Osteocyte (in vitro differentiated cells): Measurements from ENCODE around the gene REL. TPM values are rescaled to one million over a fixed set of nuclear protein-coding genes. Genes with fewer than 3 reads are reported as not detected.
"Not testable (repeated sequence)": the region's sequence is repeated elsewhere in the genome, so short reads cannot be mapped to it uniquely, and the experiment has no call there.

ENCODE experiments used
- DNase-seq: peaks from one replicate; pipeline ENCODE4 v3.0.0; 2021; ENCODE audit warnings: mixed read lengths; ENCODE audit not compliant: unreplicated experiment; ENCODE audit errors: extremely low spot score
- H3K27ac Mint-ChIP-seq: one replicate; pipeline ENCODE4 v1.8.0; 2021; ENCODE audit warnings: mild to moderate bottlenecking, mixed read lengths; ENCODE audit not compliant: unreplicated experiment
- H3K27me3 Mint-ChIP-seq: one replicate; pipeline ENCODE4 v1.8.0; 2021; ENCODE audit warnings: mixed read lengths; ENCODE audit not compliant: unreplicated experiment
- H3K36me3 Mint-ChIP-seq: one replicate; pipeline ENCODE4 v1.8.0; 2021; ENCODE audit warnings: mixed read lengths; ENCODE audit not compliant: unreplicated experiment
- H3K4me1 Mint-ChIP-seq: one replicate; pipeline ENCODE4 v1.8.0; 2021; ENCODE audit warnings: mixed read lengths; ENCODE audit not compliant: unreplicated experiment
- H3K4me3 Mint-ChIP-seq: one replicate; pipeline ENCODE4 v1.8.0; 2021; ENCODE audit warnings: mild to moderate bottlenecking, moderate library complexity, mixed read lengths; ENCODE audit not compliant: unreplicated experiment
- H3K9me3 Mint-ChIP-seq: one replicate; pipeline ENCODE4 v1.8.0; 2021; ENCODE audit warnings: mixed read lengths; ENCODE audit not compliant: unreplicated experiment
- total RNA-seq: library from RNA; stranded (reverse); gene quantifications from 2 replicates; pipeline ENCODE4 v1.2.1, GENCODE V29; 2021
- TF ChIP-seq, protein P1 (sequence below): fragments of 200-600 bp; sonication (generic); IDR thresholded peaks from 2 replicates; pipeline ENCODE4 v1.5.0; 2021; ENCODE audit warnings: antibody characterized with exemption, mild to moderate bottlenecking, moderate library complexity

Gene REL
- total RNA-seq, 1 donor from 2014 or later: 7.1 TPM

DNA sequence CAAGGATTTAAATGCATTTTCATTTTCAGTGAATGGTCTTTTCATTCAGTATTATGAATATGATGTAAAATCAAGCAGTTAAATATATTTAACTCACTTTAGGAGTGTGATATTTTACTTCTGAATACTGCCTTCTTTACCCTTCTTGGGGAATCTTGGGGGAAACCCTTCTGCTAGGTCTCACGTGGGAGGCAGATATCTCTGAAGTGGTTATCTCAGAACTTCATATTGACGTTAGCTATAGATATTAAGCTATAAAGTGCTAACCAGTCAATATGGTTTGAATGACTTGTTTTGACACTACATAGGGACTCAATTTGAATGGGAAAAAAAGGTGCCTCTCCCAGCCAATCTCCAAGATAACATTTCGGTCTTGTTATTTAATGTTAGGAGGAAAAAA is 9.8 kb downstream of the REL start:
- TF ChIP-seq, protein P1, sequence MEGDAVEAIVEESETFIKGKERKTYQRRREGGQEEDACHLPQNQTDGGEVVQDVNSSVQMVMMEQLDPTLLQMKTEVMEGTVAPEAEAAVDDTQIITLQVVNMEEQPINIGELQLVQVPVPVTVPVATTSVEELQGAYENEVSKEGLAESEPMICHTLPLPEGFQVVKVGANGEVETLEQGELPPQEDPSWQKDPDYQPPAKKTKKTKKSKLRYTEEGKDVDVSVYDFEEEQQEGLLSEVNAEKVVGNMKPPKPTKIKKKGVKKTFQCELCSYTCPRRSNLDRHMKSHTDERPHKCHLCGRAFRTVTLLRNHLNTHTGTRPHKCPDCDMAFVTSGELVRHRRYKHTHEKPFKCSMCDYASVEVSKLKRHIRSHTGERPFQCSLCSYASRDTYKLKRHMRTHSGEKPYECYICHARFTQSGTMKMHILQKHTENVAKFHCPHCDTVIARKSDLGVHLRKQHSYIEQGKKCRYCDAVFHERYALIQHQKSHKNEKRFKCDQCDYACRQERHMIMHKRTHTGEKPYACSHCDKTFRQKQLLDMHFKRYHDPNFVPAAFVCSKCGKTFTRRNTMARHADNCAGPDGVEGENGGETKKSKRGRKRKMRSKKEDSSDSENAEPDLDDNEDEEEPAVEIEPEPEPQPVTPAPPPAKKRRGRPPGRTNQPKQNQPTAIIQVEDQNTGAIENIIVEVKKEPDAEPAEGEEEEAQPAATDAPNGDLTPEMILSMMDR: no peak
- H3K27me3 Mint-ChIP-seq: no peaks in the 10 kb centered on the region
- H3K4me1 Mint-ChIP-seq: no peaks in the 10 kb centered on the region
- no peak for DNase-seq
- H3K4me3 Mint-ChIP-seq: no peak overlapping the region
- no peaks in the 10 kb centered on the region for H3K9me3 Mint-ChIP-seq
- no peak overlapping the region for H3K27ac Mint-ChIP-seq
- peaks cover 23% of the 10 kb centered on the region for H3K36me3 Mint-ChIP-seq

DNA sequence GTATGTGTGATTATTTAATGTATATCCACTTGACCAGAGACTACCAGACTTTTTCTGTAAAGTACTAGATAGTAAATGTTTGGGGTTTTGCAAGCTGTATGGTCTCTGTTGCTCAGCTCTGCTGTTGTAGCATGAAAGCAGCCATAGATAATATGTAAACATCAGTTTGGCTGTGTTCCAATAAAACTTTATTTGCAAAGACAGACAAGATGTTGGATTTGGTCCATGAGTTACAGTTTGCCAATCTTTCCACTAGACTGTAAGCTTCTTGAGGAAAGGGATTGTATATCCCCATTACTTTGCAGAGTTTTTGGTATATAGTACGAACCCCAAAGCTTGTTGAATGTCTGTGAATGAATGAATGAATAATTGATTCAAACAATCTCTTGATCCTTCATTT is 17.2 kb downstream of the REL start:
- Mint-ChIP-seq H3K36me3 (peaks cover 33% of the 10 kb centered on the region), H3K27ac (no peak overlapping the region), H3K9me3 (no peaks in the 10 kb centered on the region), H3K27me3 (no peaks in the 10 kb centered on the region), H3K4me1 (peaks cover 1% of the 10 kb centered on the region), H3K4me3 (no peak overlapping the region)
- DNase-seq: no peak
- TF ChIP-seq, protein P1: no peak

DNA sequence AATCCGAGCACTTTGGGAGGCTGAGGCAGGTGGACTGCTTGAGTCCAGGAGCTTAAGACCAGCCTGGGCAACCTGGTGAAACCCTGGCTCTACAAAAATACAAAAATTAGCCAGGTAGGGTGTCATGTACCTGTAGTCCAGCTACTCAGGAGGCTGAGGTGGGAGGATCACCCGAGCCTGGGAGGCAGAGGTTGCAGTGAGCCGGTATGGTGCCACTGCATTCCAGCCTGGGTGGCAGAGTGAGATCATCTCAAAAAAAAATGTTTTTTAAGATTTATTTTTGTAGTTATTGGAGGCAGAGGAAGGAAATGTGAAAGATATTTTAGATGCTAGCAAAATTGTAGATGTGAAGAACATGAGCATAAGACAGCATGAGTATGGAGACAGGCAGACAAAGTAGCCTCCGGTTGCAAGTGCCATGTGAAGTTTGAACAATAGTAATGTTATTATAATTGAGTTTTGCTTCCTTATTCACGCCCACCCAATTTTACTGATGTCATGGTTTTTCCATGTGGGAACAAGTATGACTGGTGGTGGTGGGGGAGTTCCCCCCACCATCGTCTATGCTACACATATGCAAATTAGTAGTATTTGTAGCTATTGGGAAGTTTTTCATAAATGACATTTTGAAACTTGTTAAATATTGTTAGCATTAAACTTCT is 18.0 kb downstream of the REL start:
- TF ChIP-seq, protein P1: no peak
- no peak for DNase-seq
- H3K4me3 Mint-ChIP-seq: no peak overlapping the region
- no peaks in the 10 kb centered on the region for H3K27me3 Mint-ChIP-seq
- peaks cover 26% of the 10 kb centered on the region for H3K36me3 Mint-ChIP-seq
- no peaks in the 10 kb centered on the region for H3K9me3 Mint-ChIP-seq
- no peak overlapping the region for H3K27ac Mint-ChIP-seq
- H3K4me1 Mint-ChIP-seq: peaks cover 1% of the 10 kb centered on the region

DNA sequence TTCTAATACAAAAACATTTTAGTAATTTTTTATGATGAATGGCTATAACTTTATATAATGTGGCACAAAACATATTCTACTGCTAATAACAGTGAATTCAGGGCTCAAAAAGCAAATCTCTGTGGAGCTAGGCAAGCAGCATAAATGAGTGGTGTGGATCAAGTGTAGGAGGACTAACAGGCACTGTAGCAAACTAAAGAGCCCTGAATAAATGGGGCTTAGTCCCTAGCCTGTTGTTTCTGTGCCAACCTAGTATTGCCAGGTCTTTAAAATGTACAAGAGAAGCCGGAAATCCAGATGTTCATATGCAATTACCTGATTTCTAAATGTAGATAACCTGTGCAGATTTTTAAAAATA is 18.5 kb downstream of the REL start:
- H3K4me3 Mint-ChIP-seq: no peak overlapping the region
- H3K27ac Mint-ChIP-seq: no peak overlapping the region
- TF ChIP-seq, protein P1: no peak
- DNase-seq: no peak
- H3K36me3 Mint-ChIP-seq: peaks cover 22% of the 10 kb centered on the region
- H3K27me3 Mint-ChIP-seq: no peaks in the 10 kb centered on the region
- no peaks in the 10 kb centered on the region for H3K9me3 Mint-ChIP-seq
- H3K4me1 Mint-ChIP-seq: peaks cover 1% of the 10 kb centered on the region

DNA sequence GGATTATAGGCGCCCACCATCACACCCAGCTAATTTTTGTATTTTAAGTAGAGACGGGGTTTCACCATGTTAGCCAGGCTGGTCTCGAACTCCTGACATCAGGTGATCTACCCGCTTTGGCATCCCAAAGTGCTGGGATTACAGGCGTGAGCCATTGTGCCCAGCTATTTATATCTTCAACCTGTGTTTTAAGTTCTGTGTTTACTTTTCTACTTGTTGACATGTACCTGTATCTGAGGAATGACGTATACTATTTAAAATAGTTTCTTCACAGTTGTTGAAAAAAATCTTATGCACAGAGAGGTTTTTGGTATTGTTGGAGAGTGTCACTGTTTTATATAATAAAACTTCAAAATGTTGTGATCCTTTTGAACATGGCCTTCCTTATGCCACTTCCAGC is 19.9 kb downstream of the REL start:
- H3K9me3 Mint-ChIP-seq, H3K27ac Mint-ChIP-seq, H3K4me3 Mint-ChIP-seq, H3K27me3 Mint-ChIP-seq, H3K4me1 Mint-ChIP-seq, DNase-seq: not testable (repeated sequence)
- H3K36me3 Mint-ChIP-seq: peaks cover 18% of the 10 kb centered on the region

DNA sequence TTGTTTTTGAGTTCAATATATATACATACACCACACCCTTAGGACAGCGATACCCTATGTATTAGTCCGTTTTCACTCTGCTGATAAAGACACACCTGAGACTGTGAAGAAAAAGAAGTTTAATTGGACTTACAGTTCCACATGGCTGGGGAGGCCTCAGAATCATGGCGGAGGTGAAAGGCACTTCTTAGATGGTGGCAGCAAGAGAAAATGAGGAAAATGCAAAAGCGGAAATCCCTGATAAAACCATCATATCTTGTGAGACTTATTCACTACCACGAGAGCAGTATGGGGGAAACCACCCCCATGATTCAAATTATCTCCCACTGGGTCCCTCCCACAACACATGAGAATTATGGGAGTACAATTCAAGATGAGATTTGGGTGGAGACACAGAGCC is 24.5 kb downstream of the REL start:
- not testable (repeated sequence) for H3K4me3 Mint-ChIP-seq, H3K9me3 Mint-ChIP-seq, H3K27me3 Mint-ChIP-seq, DNase-seq, H3K27ac Mint-ChIP-seq, H3K4me1 Mint-ChIP-seq
- peaks cover 13% of the 10 kb centered on the region for H3K36me3 Mint-ChIP-seq
